NOMO-1 treated with dmso at 0.1 percent for 144 hours (cell line): Measurements from ENCODE around the gene MEX3A.
"Not testable (repeated sequence)": the region's sequence is repeated elsewhere in the genome, so short reads cannot be mapped to it uniquely, and the experiment has no call there.

ENCODE experiments used
- DNase-seq: peaks from one replicate; lab custom pipeline; 2025; ENCODE audit not compliant: unreplicated experiment; lab: John Stamatoyannopoulos, UW

Gene MEX3A

DNA sequence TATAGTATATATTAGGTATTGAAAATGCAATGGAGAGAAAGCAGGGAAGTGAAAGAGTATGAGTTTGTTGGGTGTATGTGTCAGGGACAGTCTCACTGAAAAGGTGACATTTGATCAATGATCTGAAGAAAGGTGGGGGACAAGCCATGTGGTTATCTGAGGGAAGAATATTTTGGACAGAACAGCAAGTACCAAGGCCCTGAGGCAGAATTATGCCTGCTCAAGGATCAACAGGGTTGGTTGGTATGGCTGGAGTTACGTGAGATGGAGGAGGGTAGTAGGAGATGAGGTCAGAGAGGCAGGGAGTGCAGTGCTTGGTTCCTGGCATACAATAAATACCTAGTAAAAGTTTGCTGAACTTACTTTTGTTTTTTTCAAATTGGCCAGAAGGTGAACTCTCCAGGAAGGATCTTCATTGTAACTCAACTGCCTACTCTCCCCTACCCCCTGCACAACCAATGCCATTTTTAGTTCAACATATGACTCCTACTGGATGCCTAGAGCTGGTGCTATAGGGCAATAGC lies 25.9 kb downstream of the MEX3A start:
- no peak for DNase-seq

DNA sequence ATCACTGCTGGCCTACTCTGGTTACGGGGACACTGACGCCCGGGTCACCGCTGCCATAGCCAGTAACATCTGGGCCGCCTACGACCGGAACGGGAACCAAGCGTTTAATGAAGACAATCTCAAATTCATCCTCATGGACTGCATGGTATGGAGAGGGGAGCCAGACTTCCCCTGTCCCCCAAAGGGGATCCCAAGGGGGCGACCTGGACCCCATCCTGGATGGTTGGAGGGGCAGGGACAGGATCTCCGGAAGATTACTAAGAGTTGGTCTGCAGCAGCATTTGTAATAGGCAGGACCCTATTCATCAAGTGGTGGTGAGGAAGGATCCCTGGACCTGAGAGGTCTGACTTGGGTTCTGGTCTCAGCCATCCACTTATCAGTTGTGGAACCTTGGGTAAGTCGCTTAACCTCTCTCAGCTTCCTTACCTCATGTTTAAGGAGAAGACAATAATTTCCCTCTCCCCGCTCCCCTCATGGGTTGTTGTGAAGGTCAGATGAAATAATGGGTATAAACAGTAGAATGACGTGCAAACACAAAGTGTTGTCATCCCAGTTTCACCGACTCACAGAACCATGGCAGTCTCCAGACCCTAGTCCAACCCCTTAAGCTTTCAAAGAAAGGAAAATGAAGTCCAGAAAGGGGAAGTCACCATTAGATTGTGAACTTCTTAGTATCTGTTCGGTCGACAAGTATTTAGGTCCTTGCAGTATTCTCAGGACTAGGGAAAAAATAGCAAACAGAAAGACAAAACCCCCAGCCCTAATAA lies 26.8 kb downstream of the MEX3A start:
- DNase-seq = no peak

DNA sequence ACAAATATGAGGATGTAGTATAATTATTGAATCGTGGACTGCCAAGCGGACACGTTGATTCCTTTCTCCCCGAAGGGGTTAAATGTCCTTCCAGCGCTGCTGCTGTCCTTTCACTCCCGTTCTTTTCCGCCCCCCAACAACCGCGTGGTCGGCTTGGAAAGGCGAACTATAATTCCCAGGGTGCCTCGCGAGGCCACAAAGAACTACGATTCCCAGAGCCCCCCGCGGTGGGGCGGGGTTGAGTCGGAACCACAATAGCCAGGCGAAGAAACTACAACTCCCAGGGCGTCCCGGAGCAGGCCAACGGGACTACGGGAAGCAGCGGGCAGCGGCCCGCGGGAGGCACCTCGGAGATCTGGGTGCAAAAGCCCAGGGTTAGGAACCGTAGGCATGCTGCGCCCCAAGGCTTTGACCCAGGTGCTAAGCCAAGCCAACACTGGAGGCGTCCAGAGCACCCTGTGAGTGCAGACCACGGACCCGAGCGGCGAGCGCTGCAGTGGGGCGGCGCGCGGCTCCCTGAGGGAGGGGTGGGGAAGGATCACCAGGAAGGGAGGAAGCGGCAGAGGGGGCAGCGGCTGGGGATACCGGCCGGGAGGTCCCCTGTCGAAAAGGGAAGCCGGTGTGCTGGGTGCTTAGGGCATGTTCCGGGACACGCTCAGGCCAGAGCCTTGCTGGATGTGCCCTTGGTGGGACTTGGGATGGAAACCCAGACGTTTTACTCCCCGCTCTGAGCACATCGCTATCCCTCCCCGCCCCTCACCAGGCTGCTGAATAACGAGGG lies 27.6 kb downstream of the MEX3A start, which contains the start of gene LAMTOR2:
LAMTOR2 (plus strand) TSS at position 283 of the 781 bp plus-strand sequence; CDS start at position 391, 108 bp downstream.
- DNase-seq = peak; percentile 97

DNA sequence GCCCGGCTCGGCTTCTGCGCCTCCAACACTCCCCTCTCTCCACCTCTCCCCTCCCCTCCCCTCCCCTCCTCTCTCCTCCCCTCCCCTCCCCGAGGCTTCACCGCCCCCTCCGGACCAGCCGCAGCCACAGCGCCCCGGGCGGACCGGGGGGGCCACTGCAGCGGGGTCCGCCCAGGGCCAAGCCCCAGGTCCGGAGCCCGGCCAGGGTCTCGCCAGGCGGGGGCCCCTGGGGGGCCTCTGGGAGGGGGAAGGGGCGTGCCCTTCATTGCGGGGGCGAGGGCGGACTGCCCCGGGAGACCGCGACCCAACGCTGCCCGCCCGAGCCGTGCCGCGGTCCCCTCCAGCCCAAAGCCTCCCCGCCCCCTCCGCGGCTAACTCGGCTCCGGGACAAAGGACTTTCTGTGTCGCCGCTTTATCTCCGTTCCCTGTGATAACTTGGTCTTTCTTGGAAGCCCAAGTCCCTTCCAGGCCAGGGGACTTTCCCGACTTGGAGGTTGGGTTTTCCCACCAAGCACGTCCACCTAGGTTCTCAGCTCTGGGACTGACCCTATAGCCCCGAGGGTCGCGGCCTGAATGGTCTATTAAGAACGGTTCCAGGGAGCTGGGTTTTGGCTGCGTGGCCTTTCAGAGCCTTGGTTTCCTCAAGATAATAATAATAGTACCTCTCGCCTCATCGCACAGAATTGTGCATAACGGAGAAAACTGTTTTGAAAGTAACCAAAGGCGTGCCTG lies 28.3 kb downstream of the MEX3A start, which contains the start of gene UBQLN4:
UBQLN4 (minus strand) TSS at position 31 of the 732 bp plus-strand sequence. CDS start 97 bp downstream, outside the sequence.
- DNase-seq = peak; percentile 69

DNA sequence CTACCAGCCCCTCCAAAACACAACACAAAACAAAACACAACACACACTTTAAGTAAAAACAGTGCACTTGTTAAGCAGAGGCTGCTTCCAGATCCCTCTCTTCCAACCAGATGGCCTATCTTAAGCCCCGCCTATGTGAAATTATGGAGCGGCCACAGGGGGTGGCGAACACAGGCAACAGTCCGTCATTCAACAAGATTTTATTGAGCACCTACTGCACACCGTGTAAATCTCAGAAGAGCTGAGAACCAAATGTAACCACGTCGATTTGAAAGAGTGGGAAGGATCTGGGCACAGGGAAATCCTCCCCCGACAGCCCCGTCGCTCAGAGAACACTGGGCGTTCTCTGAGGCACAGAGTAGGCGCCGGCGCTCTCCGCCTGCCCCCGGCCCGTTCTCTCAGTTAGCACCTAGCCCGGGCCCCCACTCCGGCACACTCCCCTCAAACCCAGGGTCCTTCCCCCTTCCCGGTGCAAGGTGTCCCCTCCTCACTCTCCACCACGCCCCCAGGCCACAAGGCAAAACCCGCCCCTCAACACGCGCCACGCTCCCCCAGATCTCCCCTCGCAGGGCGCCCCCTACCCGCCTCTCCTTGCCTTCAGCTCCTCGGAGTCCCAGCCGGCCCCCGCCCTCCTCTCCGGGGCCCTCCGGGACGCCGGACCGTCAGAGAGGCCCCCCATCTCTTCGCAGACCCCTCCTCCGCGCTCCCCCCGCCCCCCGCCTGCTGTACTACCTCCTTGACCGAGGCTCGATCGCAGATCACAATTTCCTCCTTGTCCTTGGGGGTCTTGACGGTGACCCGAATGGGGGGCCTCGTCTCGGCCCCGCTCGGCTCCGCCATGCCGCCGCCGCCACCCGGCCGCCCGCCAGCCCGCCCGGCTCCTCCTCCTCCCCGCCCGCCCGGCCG lies 29.1 kb downstream of the MEX3A start:
- peak; percentile 18 for DNase-seq

DNA sequence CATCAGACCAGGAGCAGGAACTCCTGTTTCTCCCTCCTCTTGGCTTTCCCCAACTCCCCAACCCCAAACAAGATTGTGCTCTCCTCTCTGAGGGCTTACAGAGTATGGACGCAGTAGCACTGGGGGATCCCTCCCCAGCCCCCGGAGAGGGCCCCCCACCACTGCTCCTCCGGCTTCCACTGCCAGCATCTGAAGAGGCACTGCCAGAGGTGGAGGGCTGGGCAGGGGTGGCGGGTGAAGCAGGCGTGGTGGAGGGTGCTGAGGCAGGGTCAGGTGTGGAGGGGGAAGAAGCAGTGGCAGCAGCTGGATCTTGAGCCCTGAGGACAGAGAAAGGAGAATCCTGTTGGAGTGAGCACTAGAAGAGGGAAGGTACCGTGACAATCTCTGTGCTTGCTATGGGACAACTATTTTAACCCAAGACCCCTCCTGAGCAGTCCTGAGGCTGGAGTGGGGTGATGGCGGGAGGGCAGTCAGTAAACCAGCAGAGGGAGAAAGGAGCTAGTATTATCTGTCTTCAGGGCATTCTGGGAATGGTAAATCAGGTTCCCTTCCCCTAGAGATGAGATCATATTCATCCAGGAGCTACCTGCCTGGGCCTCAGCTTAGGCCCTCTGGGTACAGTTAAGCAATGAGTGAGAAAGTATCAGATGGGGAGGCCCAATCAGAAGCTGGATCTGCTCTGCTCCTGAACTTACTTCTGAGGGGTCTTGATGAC lies 31.1 kb downstream of the MEX3A start:
- no peak for DNase-seq

DNA sequence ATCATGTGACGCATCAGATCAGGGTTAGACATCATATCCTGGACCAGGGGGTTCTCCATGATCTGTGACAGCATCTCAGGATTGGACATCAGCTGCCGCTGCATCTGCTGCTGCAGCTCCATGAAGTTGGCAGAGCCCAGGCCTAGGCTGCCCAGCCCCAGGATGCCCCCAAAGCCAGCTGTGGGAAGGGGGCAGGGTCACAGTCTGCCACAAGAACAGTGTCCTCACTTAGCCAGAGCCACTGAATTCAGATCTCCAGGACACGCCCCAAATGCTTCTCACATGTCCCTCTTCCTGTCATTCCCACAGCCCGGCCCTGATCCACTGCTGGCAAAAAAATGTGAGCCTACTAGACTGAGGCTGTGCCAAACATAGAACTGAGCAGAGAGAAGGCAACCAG lies 31.9 kb downstream of the MEX3A start:
- DNase-seq = no peak

DNA sequence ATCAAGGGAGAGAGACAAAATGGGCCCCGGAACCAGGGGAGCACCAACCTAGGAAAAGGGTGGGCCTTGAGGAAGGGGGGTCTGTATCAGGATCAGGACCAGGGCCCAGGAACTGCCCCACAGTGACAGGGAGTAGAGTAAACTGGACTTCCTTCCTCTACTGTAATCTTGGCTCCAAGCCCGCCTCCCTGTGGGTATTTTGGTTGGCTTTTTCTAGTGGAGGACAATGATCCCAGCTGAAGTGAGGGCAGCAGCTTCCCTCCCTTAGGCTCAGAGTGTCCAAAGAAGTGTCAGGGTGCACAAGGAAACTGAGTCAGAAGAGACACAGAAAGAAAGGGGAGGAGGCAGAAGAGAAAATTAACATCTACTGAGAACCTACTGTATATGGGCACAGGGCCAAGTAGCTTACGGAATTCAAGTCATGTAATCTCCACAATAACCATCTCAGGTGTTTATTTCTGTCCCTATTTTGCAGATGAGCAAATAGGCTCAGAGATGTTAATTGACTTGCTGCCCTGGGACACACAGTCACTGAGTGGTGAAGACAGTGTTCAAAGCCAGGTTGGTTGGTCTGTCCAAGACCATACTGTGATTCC lies 33.5 kb downstream of the MEX3A start:
- no peak for DNase-seq

DNA sequence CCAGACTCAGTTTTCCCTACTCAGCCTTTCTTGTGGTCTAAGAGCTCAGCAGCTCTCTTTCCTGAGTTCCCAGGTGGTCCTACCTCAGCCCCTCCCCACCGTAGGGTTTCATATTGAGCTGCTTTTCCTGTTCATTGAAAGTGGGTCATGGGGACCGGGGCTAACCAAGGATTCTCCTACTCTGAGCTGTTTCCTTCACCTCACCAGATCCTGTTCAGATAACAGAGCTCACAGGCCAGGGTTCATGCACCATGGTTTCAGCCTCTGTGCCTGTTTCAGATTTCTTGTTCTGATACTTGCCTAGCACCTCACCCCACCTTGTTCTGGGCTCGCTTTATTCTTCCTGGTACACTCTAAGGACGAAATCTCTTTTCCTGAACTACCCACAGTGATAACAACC lies 37.2 kb downstream of the MEX3A start:
- DNase-seq = no peak

DNA sequence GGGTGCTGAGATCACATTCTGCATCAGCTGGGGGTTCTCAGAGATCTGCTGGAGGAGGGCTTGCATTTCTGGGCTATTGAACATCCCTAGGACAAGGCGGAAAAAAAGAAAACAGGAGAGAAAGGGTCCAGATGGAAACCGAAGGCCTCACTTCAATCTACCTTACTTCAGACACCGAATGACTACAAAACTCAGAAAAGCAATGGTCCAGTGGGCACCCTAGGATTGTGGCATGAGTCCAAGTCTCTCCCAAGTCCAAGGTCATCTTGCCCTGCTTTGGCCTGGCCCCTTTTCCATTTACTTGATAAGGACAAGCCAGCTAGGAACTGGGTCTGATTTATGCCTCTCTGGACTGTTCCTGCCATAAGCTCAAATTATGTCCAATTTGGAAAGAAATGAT lies 39.4 kb downstream of the MEX3A start:
- no peak for DNase-seq

DNA sequence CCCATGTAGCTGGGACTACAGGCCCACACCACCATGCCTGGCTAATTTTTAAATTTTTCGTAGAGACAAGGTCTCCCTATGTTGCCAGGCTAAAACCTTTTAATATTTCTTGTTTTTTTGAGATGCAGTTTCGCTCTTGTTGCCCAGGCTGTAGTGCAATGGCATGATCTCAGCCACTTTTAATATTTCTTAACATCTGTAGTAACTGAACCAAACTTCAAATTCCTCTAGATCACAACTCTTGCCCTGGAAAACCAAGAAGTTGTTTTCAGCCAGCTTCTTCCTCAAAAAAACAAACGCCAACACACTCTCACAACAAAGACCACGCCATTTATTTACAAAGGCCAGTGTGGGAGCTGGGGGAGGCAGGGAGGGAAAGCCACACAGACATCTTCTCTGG lies 47.3 kb downstream of the MEX3A start:
- not testable (repeated sequence) for DNase-seq

DNA sequence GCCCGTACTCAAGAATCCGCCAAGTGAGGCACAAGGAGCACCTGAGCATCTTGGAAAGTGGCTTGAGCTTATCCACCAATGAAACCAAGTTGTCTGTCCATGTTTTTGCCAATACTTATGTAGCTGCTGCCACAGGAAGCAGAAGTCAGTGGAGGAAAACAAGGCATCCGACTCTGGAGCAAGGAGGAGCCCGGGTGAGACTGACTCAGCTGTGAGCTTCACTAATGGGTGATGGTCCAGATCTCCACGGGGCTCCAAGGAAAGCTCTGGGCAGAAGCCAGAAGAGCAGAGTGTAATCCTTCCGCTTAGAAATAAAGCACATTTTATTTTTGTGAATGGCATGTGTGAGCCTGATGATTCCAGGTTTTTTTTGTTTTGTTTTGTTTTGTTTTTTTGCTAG lies 49.3 kb downstream of the MEX3A start:
- no peak for DNase-seq

DNA sequence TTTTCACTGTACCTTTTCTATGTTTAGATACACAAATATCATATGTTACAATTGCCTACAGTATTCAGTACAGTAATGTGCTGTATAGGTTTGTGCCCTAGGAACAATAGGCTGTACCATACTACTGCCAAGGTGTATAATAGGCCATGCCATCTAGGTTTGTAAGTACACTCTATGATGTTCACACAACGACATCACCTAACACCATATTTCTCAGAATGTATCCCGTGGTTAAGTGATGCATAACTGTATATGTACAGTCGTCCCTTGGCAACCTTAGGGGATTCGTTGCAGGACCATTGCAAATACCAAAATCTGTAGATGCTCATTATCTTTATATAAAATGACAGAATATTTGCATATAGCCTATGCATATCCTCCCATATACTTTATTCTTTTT lies 55.7 kb downstream of the MEX3A start:
- DNase-seq = no peak

DNA sequence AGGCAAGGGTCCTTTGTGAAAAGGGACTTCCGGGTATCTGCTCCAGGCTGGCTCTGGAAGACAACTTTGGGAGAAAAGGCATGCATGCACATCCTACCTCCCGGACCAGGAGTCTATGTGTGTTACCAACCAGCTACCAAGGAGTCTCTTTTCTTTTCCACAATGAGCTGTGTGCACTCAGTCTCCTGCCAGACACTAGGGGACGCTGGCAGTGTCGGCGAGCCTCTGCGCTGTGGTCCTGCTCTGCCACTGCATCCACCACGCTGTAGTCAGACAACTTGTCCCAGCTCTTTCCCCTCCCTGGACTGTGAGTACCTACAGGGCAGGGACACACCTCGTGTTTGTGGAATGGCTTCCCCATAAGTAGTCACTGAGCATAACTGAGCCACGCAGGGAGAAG lies 56.4 kb downstream of the MEX3A start:
- DNase-seq = no peak

DNA sequence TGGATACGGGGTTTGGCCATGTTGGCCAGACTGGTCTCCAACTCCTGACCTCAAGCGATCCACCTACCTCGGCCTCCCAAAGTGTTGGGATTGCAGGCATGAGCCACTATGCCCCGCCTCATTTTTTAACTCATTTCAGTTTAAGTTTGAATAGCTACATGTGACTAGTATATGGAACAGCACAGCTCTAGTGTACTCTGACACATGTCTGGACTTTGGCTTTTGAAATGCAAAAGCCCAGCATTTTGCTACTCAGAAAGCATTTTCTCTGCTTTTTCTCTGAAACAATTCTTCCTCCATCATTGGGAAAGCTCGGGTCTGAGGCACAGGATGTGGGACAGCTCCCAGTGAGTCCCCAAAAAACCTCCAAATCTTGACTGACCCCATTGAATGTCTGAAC lies 57.5 kb downstream of the MEX3A start:
- DNase-seq = no peak
